Measurements from ENCODE around the gene SLC46A1.

Gene SLC46A1

DNA sequence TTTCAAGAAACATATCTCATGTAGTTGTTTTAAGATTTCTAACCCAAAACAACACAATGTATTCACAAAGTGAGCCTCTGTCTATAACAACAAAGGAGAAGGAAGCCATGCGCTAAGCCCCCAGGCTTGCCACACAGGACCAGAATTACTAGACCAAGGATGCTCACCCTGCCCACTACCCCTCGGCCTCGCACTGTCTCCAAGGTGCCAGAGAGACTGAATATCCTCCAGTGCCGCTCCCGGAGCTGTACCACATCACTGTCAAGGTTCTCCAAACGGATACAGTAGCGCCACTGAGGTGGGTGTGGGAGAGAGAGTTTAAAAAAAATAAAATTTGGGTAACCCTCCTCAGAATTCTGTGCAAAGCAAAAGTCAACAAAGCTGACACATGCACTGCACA lies 55.7 kb downstream of the SLC46A1 start:
- no peak for DNase-seq (ENCODE audit: low spot score)

DNA sequence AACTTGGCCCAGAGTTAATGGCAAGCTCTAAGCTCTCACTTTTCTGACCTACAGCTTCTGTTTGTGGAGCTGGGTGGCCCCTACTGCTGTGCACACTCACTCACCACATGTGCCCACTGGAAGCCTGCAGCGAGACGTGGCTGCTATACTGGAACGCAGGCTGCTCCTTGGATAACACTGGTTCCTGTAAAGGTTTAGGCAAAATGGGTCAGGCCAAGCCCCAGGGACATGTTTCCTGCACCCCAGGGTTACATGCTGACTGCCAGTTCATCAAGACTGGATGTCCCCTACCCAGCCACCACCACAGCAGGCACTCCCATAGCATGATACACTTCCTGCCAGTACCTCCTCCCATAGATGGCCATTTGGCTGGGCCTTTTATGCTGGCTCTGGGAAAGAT lies 57.0 kb downstream of the SLC46A1 start:
- no peak for DNase-seq (ENCODE audit: low spot score)

DNA sequence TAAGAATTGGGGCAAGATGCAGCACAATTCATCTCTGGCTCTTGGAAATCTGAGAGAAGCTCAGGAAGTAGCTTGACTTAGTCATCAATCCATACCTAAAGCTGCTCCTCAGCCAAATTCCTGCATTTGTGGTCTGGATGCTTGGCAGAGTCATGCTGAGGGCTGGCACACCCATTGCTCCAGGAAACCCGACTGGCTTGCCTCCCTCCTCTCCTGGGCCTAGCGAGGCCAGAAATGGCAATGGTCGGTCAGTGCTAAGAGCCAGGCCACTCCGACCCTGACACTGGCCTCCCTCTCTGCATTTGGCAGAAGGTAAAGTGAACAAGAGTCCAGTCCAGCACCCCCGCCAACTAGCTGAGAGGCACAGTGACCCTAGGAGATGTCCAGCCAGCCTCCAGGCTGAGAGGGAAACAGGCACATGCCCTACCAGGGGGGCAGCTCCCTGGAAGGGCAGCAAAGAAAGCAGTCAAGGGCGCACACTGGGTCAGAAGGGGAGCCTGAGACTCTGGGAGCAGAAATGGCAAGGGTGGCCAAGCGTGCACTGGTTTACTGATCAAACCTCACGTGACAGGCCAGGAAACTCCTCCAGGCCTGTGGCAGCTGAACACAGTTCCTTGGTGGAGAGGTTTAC lies 58.6 kb downstream of the SLC46A1 start:
- no peak for DNase-seq (ENCODE audit: low spot score)

DNA sequence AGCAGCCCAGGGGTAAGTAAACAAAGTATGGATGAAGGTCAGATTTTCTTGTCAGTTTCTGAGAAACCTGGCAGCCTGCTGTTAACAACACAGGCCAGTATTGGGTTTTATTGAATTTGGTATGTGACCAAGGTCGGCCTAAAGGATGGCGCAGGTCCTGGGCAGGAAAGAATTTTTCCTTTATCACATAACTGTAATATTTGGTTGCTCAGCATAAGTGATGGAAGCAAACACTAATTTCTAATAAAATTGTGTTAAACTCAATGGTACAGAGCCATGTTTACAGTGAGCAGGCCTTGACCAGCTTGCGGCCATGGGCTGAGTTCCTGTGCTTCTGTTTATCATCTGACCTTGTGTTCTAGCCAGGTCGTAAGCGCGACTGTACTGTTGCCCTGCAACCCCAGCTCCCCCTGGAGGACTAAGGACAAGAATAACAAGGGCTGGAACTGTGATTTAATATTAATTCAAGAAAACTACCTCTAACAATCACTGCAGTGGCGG lies 59.2 kb downstream of the SLC46A1 start:
- no peak for DNase-seq (ENCODE audit: low spot score)

DNA sequence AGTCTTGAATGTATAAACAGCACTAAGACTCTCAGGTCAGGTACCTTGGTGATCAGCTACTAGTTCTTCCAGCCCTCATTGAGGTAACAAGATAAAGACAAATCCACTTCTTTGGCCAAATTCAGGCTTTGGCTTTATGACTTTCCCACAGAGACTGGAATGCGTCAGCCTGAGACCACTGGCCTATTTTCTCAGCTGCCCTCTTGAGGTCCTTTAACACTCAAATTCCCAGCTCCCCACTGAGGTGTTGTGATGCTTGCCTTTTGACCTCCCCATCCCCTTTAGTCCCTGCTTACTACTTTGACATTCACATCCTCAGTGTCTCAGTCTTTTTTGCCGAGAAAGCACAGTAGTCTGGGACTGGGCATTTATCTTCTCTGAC lies 59.8 kb downstream of the SLC46A1 start:
- DNase-seq (ENCODE audit: low spot score), result no peak

DNA sequence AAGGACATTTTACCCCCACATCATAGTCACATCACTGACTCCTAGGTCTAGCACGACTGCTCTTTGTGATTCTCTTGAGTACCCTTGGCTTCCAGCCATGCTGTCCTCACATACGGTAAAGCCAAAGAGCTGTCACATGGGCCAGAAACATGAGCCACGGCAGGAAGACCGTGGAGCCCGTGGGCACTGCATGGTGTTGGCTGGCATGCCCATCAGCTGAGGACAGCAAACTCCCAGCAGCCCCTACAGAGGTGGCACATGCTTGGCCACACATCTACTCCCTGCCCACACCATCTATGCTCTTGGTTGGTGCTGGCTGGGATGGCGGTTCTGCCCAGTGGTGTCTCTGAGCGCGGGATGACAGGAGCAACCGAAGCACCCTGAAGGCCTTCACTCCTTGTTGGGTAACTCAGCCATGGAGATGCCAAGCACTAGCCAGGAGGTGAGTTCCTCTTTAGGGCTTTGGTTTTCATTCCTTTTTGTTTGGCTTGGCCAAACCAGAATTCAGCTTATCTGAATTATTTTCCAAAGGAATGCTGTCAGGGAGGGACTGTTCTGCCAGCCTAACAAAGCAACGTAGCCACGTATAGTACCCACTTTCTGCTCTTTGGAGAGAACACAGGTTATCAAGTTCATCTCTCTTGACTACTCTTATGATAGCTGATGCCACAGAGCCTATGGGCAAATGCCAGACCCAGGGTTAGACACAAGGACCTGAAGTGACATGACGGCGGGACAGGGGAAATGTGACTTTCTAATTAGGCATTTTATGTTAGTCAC lies 60.4 kb downstream of the SLC46A1 start:
- DNase-seq (ENCODE audit: low spot score), result no peak
